B cell (primary cell): ENCODE measurements around the gene ATP1B3. TPM values are rescaled to one million over a fixed set of nuclear protein-coding genes. Genes with fewer than 3 reads are reported as not detected.

Source experiments
- ATAC-seq: fragments of 200-7000 bp; cut with Tn5 transposase; one replicate; pipeline ENCODE4 v1.10.0; 2021; ENCODE audit warnings: low read depth, mild to moderate bottlenecking, moderate number of reproducible peaks, moderate library complexity
- CTCF ChIA-PET: fragments of 350-600 bp; sonication (Branson Sonifier 250); formaldehyde crosslinking; loops from one replicate; lab custom pipeline; 2021; ENCODE audit warnings: antibody characterized with exemption, inconsistent platforms; lab: Charles Lee
- POLR2A ChIA-PET: fragments of 350-600 bp; sonication (Branson Sonifier 250); formaldehyde crosslinking; loops from one replicate; lab custom pipeline; 2021; ENCODE audit warnings: antibody characterized with exemption; lab: Charles Lee
- DNase-seq: peaks from one replicate; pipeline ENCODE4 v3.0.0; 2013
- H2AFZ ChIP-seq: 2 replicates; pipeline ENCODE4 v1.6.1; 2012; ENCODE audit warnings: mild to moderate bottlenecking, low read depth, low read length; ENCODE audit not compliant: insufficient read depth, poor library complexity, severe bottlenecking
- H3K27ac ChIP-seq, 2 donors: 1 replicate in 1 of 2; 2 replicates in 1 of 2; pipeline ENCODE4 v1.5.1; 2012 to 2013; ENCODE audit warnings: low read length in 2 of 2, mild to moderate bottlenecking in 2 of 2, moderate library complexity in 1 of 2
- H3K27me3 ChIP-seq, 4 experiments: fragments of 200-600 bp in 1 of 4; sonication (generic) in 1 of 4; replicated peaks in 1 of 4; 1 replicate in 2 of 4; 2 replicates in 2 of 4; pipeline versions ENCODE4 v1.6.1 to v1.7.0; 2013 to 2016; ENCODE audit warnings: low read length in 3 of 4, mild to moderate bottlenecking in 2 of 4, mixed read lengths in 1 of 4, moderate library complexity in 1 of 4; ENCODE audit not compliant: insufficient read depth in 4 of 4, control insufficient read depth in 3 of 4; ENCODE audit errors: control extremely low read depth in 1 of 4
- H3K36me3 ChIP-seq, 2 experiments: replicated peaks in 1 of 2; 1 replicate in 1 of 2; 2 replicates in 1 of 2; pipeline versions ENCODE4 v1.6.1 to v1.7.1; 2013; ENCODE audit warnings: low read length in 1 of 2; ENCODE audit not compliant: insufficient read depth in 2 of 2, control insufficient read depth in 1 of 2; ENCODE audit errors: control extremely low read depth in 1 of 2, extremely low read depth in 1 of 2
- H3K4me1 ChIP-seq, 2 donors: fragments of 200-600 bp in 1 of 2; sonication (generic) in 1 of 2; 1 replicate in 1 of 2; 2 replicates in 1 of 2; pipeline versions ENCODE4 v1.5.1 to v1.6.1; 2013 to 2017; ENCODE audit warnings: low read length in 2 of 2; ENCODE audit not compliant: control insufficient read depth in 2 of 2, insufficient read depth in 2 of 2
- H3K4me2 ChIP-seq: replicated peaks from 2 replicates; pipeline ENCODE3; 2012; ENCODE audit warnings: mild to moderate bottlenecking, low read depth, low read length; ENCODE audit not compliant: poor library complexity, severe bottlenecking
- H3K4me3 ChIP-seq, 5 experiments: fragments of 200-600 bp in 1 of 5; sonication (generic) in 1 of 5; 1 replicate in 3 of 5; 2 replicates in 2 of 5; pipeline versions ENCODE4 v1.5.1 to v1.7.0; 2011 to 2016; ENCODE audit warnings: low read length in 4 of 5, mild to moderate bottlenecking in 4 of 5, low read depth in 2 of 5, control low read depth in 1 of 5, moderate library complexity in 1 of 5; ENCODE audit not compliant: insufficient read depth in 1 of 5; ENCODE audit errors: control extremely low read depth in 1 of 5, extremely low read depth in 1 of 5
- H3K79me2 ChIP-seq: fragments of 200-600 bp; sonication (generic); one replicate; pipeline ENCODE4 v1.6.0; 2016; ENCODE audit warnings: low read length; ENCODE audit not compliant: control insufficient read depth, insufficient read depth
- H3K9ac ChIP-seq: fragments of 200-600 bp; sonication (generic); 2 replicates; pipeline ENCODE4 v1.6.1; 2017; ENCODE audit warnings: mild to moderate bottlenecking, low read length, moderate library complexity
- H3K9me3 ChIP-seq, 3 donors: one replicate each; pipeline versions ENCODE4 v1.6.1 to v1.7.1; 2013; ENCODE audit warnings: low read length in 2 of 3; ENCODE audit not compliant: control insufficient read depth in 2 of 3, insufficient read depth in 1 of 3; ENCODE audit errors: control extremely low read depth in 1 of 3
- H4K20me1 ChIP-seq: 2 replicates; pipeline ENCODE4 v1.6.0; 2012; ENCODE audit warnings: mild to moderate bottlenecking, low read length; ENCODE audit not compliant: insufficient read depth, control insufficient read depth, poor library complexity, severe bottlenecking
- H3K27ac Mint-ChIP-seq: one replicate; pipeline ENCODE4 v1.8.0; 2021; ENCODE audit warnings: mixed read lengths
- H3K27me3 Mint-ChIP-seq: one replicate; pipeline ENCODE4 v1.8.0; 2021; ENCODE audit warnings: mixed read lengths
- H3K4me1 Mint-ChIP-seq: one replicate; pipeline ENCODE4 v1.8.0; 2021; ENCODE audit warnings: mixed read lengths
- H3K4me3 Mint-ChIP-seq: one replicate; pipeline ENCODE4 v1.8.0; 2021; ENCODE audit warnings: mixed read lengths
- H3K9me3 Mint-ChIP-seq: one replicate; pipeline ENCODE4 v1.8.0; 2022; ENCODE audit warnings: mixed read lengths; ENCODE audit not compliant: insufficient read depth
- EZH2 ChIP-seq: IDR thresholded peaks from 2 replicates; pipeline ENCODE4 v1.6.1; 2012; ENCODE audit warnings: borderline replicate concordance, low read depth, mild to moderate bottlenecking, moderate library complexity, low read length; ENCODE audit not compliant: insufficient read depth, poor library complexity, severe bottlenecking
- WGBS: methylation state at CpG from one replicate; pipeline ENCODE4 v1.1.5; 2013; ENCODE audit warnings: missing lambda C conversion rate; ENCODE audit not compliant: insufficient coverage; 5-methylcytosine and 5-hydroxymethylcytosine counted together
- intact Hi-C: fragments of 100-400 bp; cut with micrococcal nuclease; formaldehyde crosslinking; loops from one replicate; pipeline ENCODE4 v1.10.0; 2022
- polyA plus RNA-seq: library from polyadenylated mRNA; depleted of rRNA; stranded (reverse); fragments of >200 nt; gene quantifications from 2 replicates; pipeline ENCODE4 v1.2.3, GENCODE V29; 2012
- total RNA-seq, 2 donors: library from RNA; stranded (reverse); fragments of 120-200 nt in 1 of 2; gene quantifications; 1 replicate in 1 of 2; 2 replicates in 1 of 2; pipeline versions ENCODE4 v1.2.3 to v1.2.4, GENCODE V29; 2013 to 2022
- TF ChIP-seq, protein P1 (sequence below): fragments of 200-600 bp; IDR thresholded peaks from one replicate; pipeline ENCODE4 v1.8.0; 2022; ENCODE audit warnings: antibody characterized with exemption, mild to moderate bottlenecking

Gene ATP1B3
- total and polyA plus RNA-seq, 2 donors (not counting 1 experiment from before 2014, with no cell fraction given), result 20.7 to 28.8 TPM

DNA sequence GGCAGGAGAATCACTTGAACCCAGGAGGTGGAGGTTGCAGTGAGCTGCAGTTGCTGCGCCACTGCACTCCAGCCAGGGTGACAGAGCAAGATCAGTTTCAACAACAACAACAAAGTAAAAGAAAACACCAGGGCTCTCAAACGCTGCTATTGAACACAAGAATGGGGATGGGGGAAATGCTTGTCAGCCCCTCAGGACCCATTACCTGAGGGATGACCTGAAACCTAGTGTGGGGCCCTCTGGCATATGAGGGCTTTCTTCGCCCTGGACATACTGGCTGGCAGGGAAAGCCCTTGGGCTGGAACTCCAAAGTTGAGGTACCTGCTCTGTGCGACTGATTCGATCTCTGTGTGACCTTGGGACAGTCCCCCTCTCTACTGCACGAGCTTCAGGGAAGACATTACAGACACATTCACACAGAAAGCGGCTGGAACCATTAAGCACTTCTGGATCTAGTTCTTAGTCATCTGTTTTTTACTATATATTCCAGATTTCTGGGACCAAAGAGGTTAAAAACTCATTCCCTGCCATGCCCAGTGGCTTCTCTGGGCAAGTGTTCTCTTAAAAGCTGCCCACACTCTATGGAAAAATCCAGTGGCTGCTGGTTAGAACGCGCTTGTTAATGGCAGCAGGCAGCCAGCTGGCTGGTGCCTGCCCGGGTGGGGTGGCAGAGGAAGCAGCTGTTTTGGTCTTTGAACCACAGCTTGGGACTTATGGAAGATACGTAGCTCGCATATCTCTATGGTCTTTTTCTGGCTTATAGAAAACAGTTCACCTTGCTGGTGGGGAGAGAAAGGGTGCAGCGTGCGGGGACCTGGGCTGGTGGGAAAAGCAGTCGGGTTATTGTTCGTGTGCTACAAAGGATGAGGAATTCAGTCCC lies 57.2 kb downstream of the ATP1B3 start:
- Histone ChIP-seq H3K4me1 (no peaks in the 10 kb centered on the region), H3K27ac (no peak overlapping the region), H3K79me2 (no peaks in the 10 kb centered on the region), H3K27me3 (no peaks in the 10 kb centered on the region), H2AFZ (no peak overlapping the region), H3K9ac (no peak overlapping the region), H4K20me1 (no peaks in the 10 kb centered on the region), H3K9me3 (peaks cover 0 to 3% (median 0%) of the 10 kb centered on the region in 3 donors), H3K4me3 (no peak overlapping the region), H3K36me3 (no peaks in the 10 kb centered on the region), H3K4me2 (no peak overlapping the region)
- Mint-ChIP-seq H3K9me3 (no peaks in the 10 kb centered on the region), H3K27ac (no peak overlapping the region), H3K27me3 (no peaks in the 10 kb centered on the region), H3K4me3 (no peak overlapping the region), H3K4me1 (no peaks in the 10 kb centered on the region)
- ChIA-PET POLR2A (no interaction called here), CTCF (interaction anchor here (1.3 kb wide), 1 partner anchor 21 kb away, joined by 3 read pairs; no protein-coding TSS in a partner anchor)
- intact Hi-C loops, result no loop called here
- no peak for DNase-seq
- ATAC-seq, result no peak
- WGBS, result 54% methylated on average over 11 of the region's 16 CpGs
- TF ChIP-seq EZH2, result no peak
- TF ChIP-seq, protein P1, sequence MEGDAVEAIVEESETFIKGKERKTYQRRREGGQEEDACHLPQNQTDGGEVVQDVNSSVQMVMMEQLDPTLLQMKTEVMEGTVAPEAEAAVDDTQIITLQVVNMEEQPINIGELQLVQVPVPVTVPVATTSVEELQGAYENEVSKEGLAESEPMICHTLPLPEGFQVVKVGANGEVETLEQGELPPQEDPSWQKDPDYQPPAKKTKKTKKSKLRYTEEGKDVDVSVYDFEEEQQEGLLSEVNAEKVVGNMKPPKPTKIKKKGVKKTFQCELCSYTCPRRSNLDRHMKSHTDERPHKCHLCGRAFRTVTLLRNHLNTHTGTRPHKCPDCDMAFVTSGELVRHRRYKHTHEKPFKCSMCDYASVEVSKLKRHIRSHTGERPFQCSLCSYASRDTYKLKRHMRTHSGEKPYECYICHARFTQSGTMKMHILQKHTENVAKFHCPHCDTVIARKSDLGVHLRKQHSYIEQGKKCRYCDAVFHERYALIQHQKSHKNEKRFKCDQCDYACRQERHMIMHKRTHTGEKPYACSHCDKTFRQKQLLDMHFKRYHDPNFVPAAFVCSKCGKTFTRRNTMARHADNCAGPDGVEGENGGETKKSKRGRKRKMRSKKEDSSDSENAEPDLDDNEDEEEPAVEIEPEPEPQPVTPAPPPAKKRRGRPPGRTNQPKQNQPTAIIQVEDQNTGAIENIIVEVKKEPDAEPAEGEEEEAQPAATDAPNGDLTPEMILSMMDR, result no peak

DNA sequence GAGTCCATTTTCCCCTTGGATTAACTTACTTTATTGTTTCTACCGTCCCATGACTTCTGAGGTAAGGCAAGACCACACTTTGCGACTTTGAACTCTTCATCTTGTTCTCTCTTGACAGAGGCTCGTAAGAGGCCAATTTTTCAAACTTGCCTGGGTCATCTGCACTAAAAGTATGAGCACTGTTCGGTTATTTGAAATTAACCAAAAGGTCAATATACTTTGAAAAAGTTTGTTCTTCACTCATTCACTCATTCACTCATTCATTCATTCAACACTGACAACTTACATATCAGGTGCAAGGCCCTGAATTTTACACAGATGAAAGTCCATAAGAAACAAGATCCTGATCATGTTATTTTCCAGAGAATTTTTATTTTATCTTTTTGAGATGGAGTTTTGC lies 57.9 kb downstream of the ATP1B3 start:
- no peaks in the 10 kb centered on the region for H3K4me1 Mint-ChIP-seq
- WGBS, result 100% methylated on average over 3 of the region's 4 CpGs
- no peaks in the 10 kb centered on the region for H3K27me3 ChIP-seq
- DNase-seq, result no peak
- ChIA-PET CTCF (interaction anchor here (1.3 kb wide), 1 partner anchor 21 kb away, joined by 3 read pairs; no protein-coding TSS in a partner anchor), POLR2A (no interaction called here)
- H3K4me3 ChIP-seq, result no peak overlapping the region
- ATAC-seq, result no peak
- no peak overlapping the region for H2AFZ ChIP-seq
- H3K9me3 ChIP-seq, result peaks cover 0 to 3% (median 0%) of the 10 kb centered on the region in 3 donors
- H3K4me3 Mint-ChIP-seq, result no peak overlapping the region
- no peak for TF ChIP-seq EZH2
- TF ChIP-seq, protein P1, result no peak
- no peaks in the 10 kb centered on the region for H4K20me1 ChIP-seq
- no peaks in the 10 kb centered on the region for H3K9me3 Mint-ChIP-seq
- no peaks in the 10 kb centered on the region for H3K36me3 ChIP-seq
- no peak overlapping the region for H3K27ac Mint-ChIP-seq
- intact Hi-C loops, result no loop called here
- no peak overlapping the region for H3K27ac ChIP-seq
- no peaks in the 10 kb centered on the region for H3K27me3 Mint-ChIP-seq
- no peaks in the 10 kb centered on the region for H3K79me2 ChIP-seq
- no peaks in the 10 kb centered on the region for H3K4me1 ChIP-seq
- no peak overlapping the region for H3K4me2 ChIP-seq
- no peak overlapping the region for H3K9ac ChIP-seq
